Nephron progenitor cell (in vitro differentiated cells): ENCODE data around the gene KIF26B.

ENCODE experiments used
- DNase-seq: peaks from one replicate; pipeline ENCODE4 v3.0.0; 2021
- H3K27ac Mint-ChIP-seq: 2 replicates; pipeline ENCODE4 v1.8.0; 2021; ENCODE audit warnings: mild to moderate bottlenecking, moderate library complexity, mixed read lengths
- H3K27me3 Mint-ChIP-seq: 2 replicates; pipeline ENCODE4 v1.8.0; 2021; ENCODE audit warnings: mild to moderate bottlenecking, low read depth, mixed read lengths; ENCODE audit not compliant: poor library complexity
- H3K36me3 Mint-ChIP-seq: 2 replicates; pipeline ENCODE4 v1.8.0; 2021; ENCODE audit warnings: low read depth, mixed read lengths
- H3K4me1 Mint-ChIP-seq: 2 replicates; pipeline ENCODE4 v1.8.0; 2021; ENCODE audit warnings: mixed read lengths
- H3K4me3 Mint-ChIP-seq: 2 replicates; pipeline ENCODE4 v1.8.0; 2021; ENCODE audit warnings: mild to moderate bottlenecking, moderate library complexity, mixed read lengths
- H3K9me3 Mint-ChIP-seq: 2 replicates; pipeline ENCODE4 v1.8.0; 2021; ENCODE audit warnings: mild to moderate bottlenecking, moderate library complexity, mixed read lengths
- CTCF ChIP-seq: fragments of 200-600 bp; sonication (generic); IDR thresholded peaks from 2 replicates; pipeline ENCODE4 v1.5.0; 2021; ENCODE audit warnings: antibody characterized with exemption

KIF26B gene

GRCh38 chr1:245270972-245271371 lies 116.2 kb downstream of the KIF26B start:
- H3K27me3 Mint-ChIP-seq: no peaks in the 10 kb centered on the region
- no peak overlapping the region for H3K27ac Mint-ChIP-seq
- H3K9me3 Mint-ChIP-seq: peaks cover 30% of the 10 kb centered on the region
- no peak for TF ChIP-seq CTCF
- H3K4me1 Mint-ChIP-seq: peaks cover 28% of the 10 kb centered on the region
- no peak overlapping the region for H3K4me3 Mint-ChIP-seq
- no peak for DNase-seq
- H3K36me3 Mint-ChIP-seq: peaks cover 40% of the 10 kb centered on the region

- peaks cover 40% of the 10 kb centered on the region for H3K36me3 Mint-ChIP-seq
- no peak overlapping the region for H3K4me3 Mint-ChIP-seq
- peaks cover 34% of the 10 kb centered on the region for H3K4me1 Mint-ChIP-seq
- peaks cover 30% of the 10 kb centered on the region for H3K9me3 Mint-ChIP-seq
- no peak for TF ChIP-seq CTCF
- DNase-seq: no peak
- H3K27ac Mint-ChIP-seq: no peak overlapping the region
- H3K27me3 Mint-ChIP-seq: no peaks in the 10 kb centered on the region
Measured at GRCh38 chr1:245272676-245273075, 117.9 kb downstream of the KIF26B start.

- no peak for DNase-seq
- Mint-ChIP-seq H3K4me3 (no peak overlapping the region), H3K27me3 (no peaks in the 10 kb centered on the region), H3K4me1 (peaks cover 38% of the 10 kb centered on the region), H3K9me3 (peaks cover 21% of the 10 kb centered on the region), H3K36me3 (peaks cover 33% of the 10 kb centered on the region), H3K27ac (peak overlapping the region; percentile 30)
- no peak for TF ChIP-seq CTCF
Measured at GRCh38 chr1:245276445-245276844, 121.7 kb downstream of the KIF26B start.

- peaks cover 31% of the 10 kb centered on the region for H3K36me3 Mint-ChIP-seq
- H3K4me1 Mint-ChIP-seq: peaks cover 38% of the 10 kb centered on the region
Measured at GRCh38 chr1:245277276-245277675, 122.5 kb downstream of the KIF26B start.

GRCh38 chr1:245278846-245279245 lies 124.1 kb downstream of the KIF26B start:
- peak overlapping the region; percentile 86 for H3K27ac Mint-ChIP-seq
- TF ChIP-seq CTCF: no peak
- H3K36me3 Mint-ChIP-seq: peaks cover 35% of the 10 kb centered on the region
- H3K27me3 Mint-ChIP-seq: no peaks in the 10 kb centered on the region
- DNase-seq: no peak
- no peak overlapping the region for H3K4me3 Mint-ChIP-seq
- H3K9me3 Mint-ChIP-seq: peaks cover 28% of the 10 kb centered on the region
- H3K4me1 Mint-ChIP-seq: peaks cover 38% of the 10 kb centered on the region

More at GRCh38 chr1:245277276-245277675, 122.5 kb downstream of the KIF26B start:
- no peaks in the 10 kb centered on the region for H3K27me3 Mint-ChIP-seq
- H3K4me3 Mint-ChIP-seq: no peak overlapping the region
- DNase-seq: no peak
- H3K9me3 Mint-ChIP-seq: peaks cover 19% of the 10 kb centered on the region
- TF ChIP-seq CTCF: peak; percentile 9
- H3K27ac Mint-ChIP-seq: no peak overlapping the region

- peaks cover 36% of the 10 kb centered on the region for H3K36me3 Mint-ChIP-seq
- H3K27me3 Mint-ChIP-seq: no peaks in the 10 kb centered on the region
- no peak for DNase-seq
- peaks cover 32% of the 10 kb centered on the region for H3K9me3 Mint-ChIP-seq
- TF ChIP-seq CTCF: no peak
- H3K4me3 Mint-ChIP-seq: no peak overlapping the region
- H3K4me1 Mint-ChIP-seq: peaks cover 38% of the 10 kb centered on the region
- peak overlapping the region; percentile 86 for H3K27ac Mint-ChIP-seq
Measured at GRCh38 chr1:245279346-245279745, 124.6 kb downstream of the KIF26B start.
